ENCODE measurements around the gene CWC25. TPM values are rescaled to one million over a fixed set of nuclear protein-coding genes. Genes with fewer than 3 reads are reported as not detected.

CWC25 gene
- total and polyA plus RNA-seq, 9 of the 15 experiments (the other 6 are each of a cell fraction or from before 2014, with no cell fraction given): 16.5 to 27.4 (median 23.0) TPM

DNA sequence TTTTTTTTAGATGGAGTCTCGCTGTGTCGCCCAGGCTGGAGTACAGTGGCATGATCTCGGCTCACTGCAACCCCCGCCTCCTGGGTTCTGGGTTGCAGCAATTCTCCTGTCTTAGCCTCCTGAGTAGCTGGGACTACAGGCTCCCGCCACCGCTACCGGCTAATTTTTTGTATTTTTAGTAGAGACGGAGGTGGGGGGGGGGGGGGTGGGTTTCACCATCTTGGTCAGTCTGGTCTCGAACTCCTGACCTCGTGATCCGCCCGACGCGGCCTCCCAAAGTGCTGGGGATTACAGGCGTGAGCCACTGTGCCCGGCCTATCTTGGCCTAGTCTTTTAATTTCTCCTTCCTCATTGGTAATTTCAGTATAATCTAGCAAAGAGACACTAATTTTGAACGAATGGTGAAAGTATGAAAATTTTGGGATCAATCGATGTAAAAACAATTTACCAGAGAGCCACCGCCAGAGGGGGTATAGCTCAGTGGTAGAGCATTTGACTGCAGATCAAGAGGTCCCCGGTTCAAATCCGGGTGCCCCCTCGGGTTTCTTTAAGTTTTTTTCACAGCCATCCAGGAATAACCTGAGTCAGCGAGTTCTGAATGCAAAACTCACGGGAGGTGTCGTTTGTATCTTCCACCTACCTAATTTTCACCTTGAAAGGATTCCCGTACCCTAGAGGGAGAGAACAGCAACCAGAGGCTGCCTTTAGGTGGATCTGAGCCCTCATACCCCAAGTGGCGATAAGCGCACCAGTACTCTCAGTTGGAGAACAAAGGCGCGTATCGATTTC lies 42.3 kb upstream of the CWC25 start (continued):
- TF ChIP-seq, protein P1, sequence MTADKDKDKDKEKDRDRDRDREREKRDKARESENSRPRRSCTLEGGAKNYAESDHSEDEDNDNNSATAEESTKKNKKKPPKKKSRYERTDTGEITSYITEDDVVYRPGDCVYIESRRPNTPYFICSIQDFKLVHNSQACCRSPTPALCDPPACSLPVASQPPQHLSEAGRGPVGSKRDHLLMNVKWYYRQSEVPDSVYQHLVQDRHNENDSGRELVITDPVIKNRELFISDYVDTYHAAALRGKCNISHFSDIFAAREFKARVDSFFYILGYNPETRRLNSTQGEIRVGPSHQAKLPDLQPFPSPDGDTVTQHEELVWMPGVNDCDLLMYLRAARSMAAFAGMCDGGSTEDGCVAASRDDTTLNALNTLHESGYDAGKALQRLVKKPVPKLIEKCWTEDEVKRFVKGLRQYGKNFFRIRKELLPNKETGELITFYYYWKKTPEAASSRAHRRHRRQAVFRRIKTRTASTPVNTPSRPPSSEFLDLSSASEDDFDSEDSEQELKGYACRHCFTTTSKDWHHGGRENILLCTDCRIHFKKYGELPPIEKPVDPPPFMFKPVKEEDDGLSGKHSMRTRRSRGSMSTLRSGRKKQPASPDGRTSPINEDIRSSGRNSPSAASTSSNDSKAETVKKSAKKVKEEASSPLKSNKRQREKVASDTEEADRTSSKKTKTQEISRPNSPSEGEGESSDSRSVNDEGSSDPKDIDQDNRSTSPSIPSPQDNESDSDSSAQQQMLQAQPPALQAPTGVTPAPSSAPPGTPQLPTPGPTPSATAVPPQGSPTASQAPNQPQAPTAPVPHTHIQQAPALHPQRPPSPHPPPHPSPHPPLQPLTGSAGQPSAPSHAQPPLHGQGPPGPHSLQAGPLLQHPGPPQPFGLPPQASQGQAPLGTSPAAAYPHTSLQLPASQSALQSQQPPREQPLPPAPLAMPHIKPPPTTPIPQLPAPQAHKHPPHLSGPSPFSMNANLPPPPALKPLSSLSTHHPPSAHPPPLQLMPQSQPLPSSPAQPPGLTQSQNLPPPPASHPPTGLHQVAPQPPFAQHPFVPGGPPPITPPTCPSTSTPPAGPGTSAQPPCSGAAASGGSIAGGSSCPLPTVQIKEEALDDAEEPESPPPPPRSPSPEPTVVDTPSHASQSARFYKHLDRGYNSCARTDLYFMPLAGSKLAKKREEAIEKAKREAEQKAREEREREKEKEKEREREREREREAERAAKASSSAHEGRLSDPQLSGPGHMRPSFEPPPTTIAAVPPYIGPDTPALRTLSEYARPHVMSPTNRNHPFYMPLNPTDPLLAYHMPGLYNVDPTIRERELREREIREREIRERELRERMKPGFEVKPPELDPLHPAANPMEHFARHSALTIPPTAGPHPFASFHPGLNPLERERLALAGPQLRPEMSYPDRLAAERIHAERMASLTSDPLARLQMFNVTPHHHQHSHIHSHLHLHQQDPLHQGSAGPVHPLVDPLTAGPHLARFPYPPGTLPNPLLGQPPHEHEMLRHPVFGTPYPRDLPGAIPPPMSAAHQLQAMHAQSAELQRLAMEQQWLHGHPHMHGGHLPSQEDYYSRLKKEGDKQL (CRISPR knock-in tag; IDR thresholded peaks at IDR 0.05; ENCODE audit: borderline replicate concordance): no peak
- TF ChIP-seq SIX5 (IDR thresholded peaks at IDR 0.05; ENCODE audit: borderline replicate concordance in 1 of 2, insufficient read depth in 1 of 2, low read depth in 1 of 2, low read length in 2 of 2) (no peak), ZNF830 (CRISPR knock-in tag; IDR thresholded peaks at IDR 0.05) (no peak), ZNF583 (CRISPR knock-in tag; IDR thresholded peaks at IDR 0.05) (no peak), ZNF778 (CRISPR knock-in tag; IDR thresholded peaks at IDR 0.05) (no peak), ZNF282 (CRISPR knock-in tag; IDR thresholded peaks at IDR 0.05) (no peak), SMARCE1 (IDR thresholded peaks at IDR 0.05) (no peak), ZNF785 (CRISPR knock-in tag; IDR thresholded peaks at IDR 0.05) (no peak), NBN (IDR thresholded peaks at IDR 0.05; ENCODE audit: low read depth) (peak; percentile 80; the same call in 1 of the 2 replicates), ZSCAN29 (IDR thresholded peaks at IDR 0.05) (0 out of 2 replicates have a peak, but pooled peaks have one; percentile 55), PRPF4 (IDR thresholded peaks at IDR 0.05; ENCODE audit: insufficient read depth, low read depth, low read length, poor library complexity, severe bottlenecking) (no peak), HMGN3 (IDR thresholded peaks at IDR 0.05; ENCODE audit: borderline replicate concordance, extremely low read depth, insufficient read length, low read depth, low read length) (no peak)
- TF ChIP-seq, protein P2, sequence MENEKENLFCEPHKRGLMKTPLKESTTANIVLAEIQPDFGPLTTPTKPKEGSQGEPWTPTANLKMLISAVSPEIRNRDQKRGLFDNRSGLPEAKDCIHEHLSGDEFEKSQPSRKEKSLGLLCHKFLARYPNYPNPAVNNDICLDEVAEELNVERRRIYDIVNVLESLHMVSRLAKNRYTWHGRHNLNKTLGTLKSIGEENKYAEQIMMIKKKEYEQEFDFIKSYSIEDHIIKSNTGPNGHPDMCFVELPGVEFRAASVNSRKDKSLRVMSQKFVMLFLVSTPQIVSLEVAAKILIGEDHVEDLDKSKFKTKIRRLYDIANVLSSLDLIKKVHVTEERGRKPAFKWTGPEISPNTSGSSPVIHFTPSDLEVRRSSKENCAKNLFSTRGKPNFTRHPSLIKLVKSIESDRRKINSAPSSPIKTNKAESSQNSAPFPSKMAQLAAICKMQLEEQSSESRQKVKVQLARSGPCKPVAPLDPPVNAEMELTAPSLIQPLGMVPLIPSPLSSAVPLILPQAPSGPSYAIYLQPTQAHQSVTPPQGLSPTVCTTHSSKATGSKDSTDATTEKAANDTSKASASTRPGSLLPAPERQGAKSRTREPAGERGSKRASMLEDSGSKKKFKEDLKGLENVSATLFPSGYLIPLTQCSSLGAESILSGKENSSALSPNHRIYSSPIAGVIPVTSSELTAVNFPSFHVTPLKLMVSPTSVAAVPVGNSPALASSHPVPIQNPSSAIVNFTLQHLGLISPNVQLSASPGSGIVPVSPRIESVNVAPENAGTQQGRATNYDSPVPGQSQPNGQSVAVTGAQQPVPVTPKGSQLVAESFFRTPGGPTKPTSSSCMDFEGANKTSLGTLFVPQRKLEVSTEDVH (IDR thresholded peaks at IDR 0.05; ENCODE audit: low read depth, partially characterized antibody): no peak
- TF ChIP-seq, protein P3, sequence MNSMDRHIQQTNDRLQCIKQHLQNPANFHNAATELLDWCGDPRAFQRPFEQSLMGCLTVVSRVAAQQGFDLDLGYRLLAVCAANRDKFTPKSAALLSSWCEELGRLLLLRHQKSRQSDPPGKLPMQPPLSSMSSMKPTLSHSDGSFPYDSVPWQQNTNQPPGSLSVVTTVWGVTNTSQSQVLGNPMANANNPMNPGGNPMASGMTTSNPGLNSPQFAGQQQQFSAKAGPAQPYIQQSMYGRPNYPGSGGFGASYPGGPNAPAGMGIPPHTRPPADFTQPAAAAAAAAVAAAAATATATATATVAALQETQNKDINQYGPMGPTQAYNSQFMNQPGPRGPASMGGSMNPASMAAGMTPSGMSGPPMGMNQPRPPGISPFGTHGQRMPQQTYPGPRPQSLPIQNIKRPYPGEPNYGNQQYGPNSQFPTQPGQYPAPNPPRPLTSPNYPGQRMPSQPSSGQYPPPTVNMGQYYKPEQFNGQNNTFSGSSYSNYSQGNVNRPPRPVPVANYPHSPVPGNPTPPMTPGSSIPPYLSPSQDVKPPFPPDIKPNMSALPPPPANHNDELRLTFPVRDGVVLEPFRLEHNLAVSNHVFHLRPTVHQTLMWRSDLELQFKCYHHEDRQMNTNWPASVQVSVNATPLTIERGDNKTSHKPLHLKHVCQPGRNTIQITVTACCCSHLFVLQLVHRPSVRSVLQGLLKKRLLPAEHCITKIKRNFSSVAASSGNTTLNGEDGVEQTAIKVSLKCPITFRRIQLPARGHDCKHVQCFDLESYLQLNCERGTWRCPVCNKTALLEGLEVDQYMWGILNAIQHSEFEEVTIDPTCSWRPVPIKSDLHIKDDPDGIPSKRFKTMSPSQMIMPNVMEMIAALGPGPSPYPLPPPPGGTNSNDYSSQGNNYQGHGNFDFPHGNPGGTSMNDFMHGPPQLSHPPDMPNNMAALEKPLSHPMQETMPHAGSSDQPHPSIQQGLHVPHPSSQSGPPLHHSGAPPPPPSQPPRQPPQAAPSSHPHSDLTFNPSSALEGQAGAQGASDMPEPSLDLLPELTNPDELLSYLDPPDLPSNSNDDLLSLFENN (IDR thresholded peaks at IDR 0.05; ENCODE audit: low read depth in 2 of 2, low read length in 2 of 2): no peak

All from K562 (cell line).